ENCODE data around the gene JMJD8. TPM values are rescaled to one million over a fixed set of nuclear protein-coding genes. Genes with fewer than 3 reads are reported as not detected.

The JMJD8 gene
- total RNA-seq, 1 donor from 2014 or later = 62.9 TPM

GRCh38 chr16:672371-672770 lies 11.8 kb downstream of the JMJD8 start:
- Histone ChIP-seq H3K36me3 (peaks cover 0 to 42% of the 10 kb centered on the region in 2 donors), H3K9me3 (no peaks in the 10 kb centered on the region), H3K27ac (no peak overlapping the region), H3K4me3 (no peak overlapping the region), H3K27me3 (no peaks in the 10 kb centered on the region), H3K4me1 (peaks cover 49% of the 10 kb centered on the region)
- no peak for DNase-seq (ENCODE audit: extremely low spot score in 2 of 2)
- no peak for TF ChIP-seq POLR2AphosphoS5 (IDR thresholded peaks at IDR 0.05; ENCODE audit: insufficient read depth in 1 of 2, low read depth in 1 of 2)
- intact Hi-C loops (cut with DNase I) = no loop called here

- no peaks in the 10 kb centered on the region for H3K27me3 ChIP-seq
- peaks cover 0 to 42% of the 10 kb centered on the region in 2 donors for H3K36me3 ChIP-seq
- H3K9me3 ChIP-seq = no peaks in the 10 kb centered on the region
- no peak overlapping the region for H3K4me3 ChIP-seq
- H3K27ac ChIP-seq = no peak overlapping the region
- no peak for DNase-seq (ENCODE audit: extremely low spot score in 2 of 2)
- TF ChIP-seq POLR2AphosphoS5 (IDR thresholded peaks at IDR 0.05; ENCODE audit: insufficient read depth in 1 of 2, low read depth in 1 of 2) = no peak
- TF ChIP-seq POLR2A (IDR thresholded peaks at IDR 0.05) = no peak
- no peak for TF ChIP-seq CTCF (IDR thresholded peaks at IDR 0.05)
- intact Hi-C loops (cut with DNase I) = no loop called here
- H3K4me1 ChIP-seq = peaks cover 45% of the 10 kb centered on the region
These were observed 12.6 kb downstream of the JMJD8 start for GRCh38 chr16:671353-672131.

GRCh38 chr16:670485-671352 lies 13.4 kb downstream of the JMJD8 start:
- Histone ChIP-seq H3K4me3 (no peak overlapping the region), H3K36me3 (peaks cover 0 to 42% of the 10 kb centered on the region in 2 donors), H3K9me3 (no peaks in the 10 kb centered on the region), H3K4me1 (peaks cover 37% of the 10 kb centered on the region), H3K27ac (no peak overlapping the region), H3K27me3 (no peaks in the 10 kb centered on the region)
- DNase-seq (ENCODE audit: extremely low spot score in 2 of 2) = no peak
- no peak for TF ChIP-seq CTCF (IDR thresholded peaks at IDR 0.05)
- TF ChIP-seq POLR2AphosphoS5 (IDR thresholded peaks at IDR 0.05; ENCODE audit: insufficient read depth in 1 of 2, low read depth in 1 of 2) = no peak
- no peak for TF ChIP-seq POLR2A (IDR thresholded peaks at IDR 0.05)
- intact Hi-C loops (cut with DNase I) = no loop called here

GRCh38 chr16:669666-670065 lies 14.5 kb downstream of the JMJD8 start:
- peaks cover 0 to 42% of the 10 kb centered on the region in 2 donors for H3K36me3 ChIP-seq
- TF ChIP-seq POLR2AphosphoS5 (IDR thresholded peaks at IDR 0.05; ENCODE audit: insufficient read depth in 1 of 2, low read depth in 1 of 2) (no peak), POLR2A (IDR thresholded peaks at IDR 0.05) (no peak), CTCF (IDR thresholded peaks at IDR 0.05) (no peak)
- H3K4me3 ChIP-seq = no peak overlapping the region
- DNase-seq (ENCODE audit: extremely low spot score in 2 of 2) = no peak
- no peaks in the 10 kb centered on the region for H3K9me3 ChIP-seq
- H3K27me3 ChIP-seq = no peaks in the 10 kb centered on the region
- intact Hi-C loops (cut with DNase I) = no loop called here
- peaks cover 28% of the 10 kb centered on the region for H3K4me1 ChIP-seq
- no peak overlapping the region for H3K27ac ChIP-seq

- Histone ChIP-seq H3K4me3 (peak overlapping the region; percentile 81 to 99), H3K27me3 (no peaks in the 10 kb centered on the region), H3K36me3 (peaks cover 0 to 42% of the 10 kb centered on the region in 2 donors), H3K4me1 (peaks cover 23% of the 10 kb centered on the region), H3K27ac (peak overlapping the region; percentile 90), H3K9me3 (no peaks in the 10 kb centered on the region)
- no peak for DNase-seq (ENCODE audit: extremely low spot score in 2 of 2)
- intact Hi-C loops (cut with DNase I) = no loop called here
- TF ChIP-seq CTCF (IDR thresholded peaks at IDR 0.05) = no peak
- no peak for TF ChIP-seq POLR2A (IDR thresholded peaks at IDR 0.05)
- TF ChIP-seq POLR2AphosphoS5 (IDR thresholded peaks at IDR 0.05; ENCODE audit: insufficient read depth in 1 of 2, low read depth in 1 of 2) = no peak
These were observed 15.5 kb downstream of the JMJD8 start for GRCh38 chr16:668519-669171.

Data from vagina (tissue), 2 donors.